Body of pancreas (tissue), 4 donors: ENCODE data around the gene KLK10. TPM values are rescaled to one million over a fixed set of nuclear protein-coding genes. Genes with fewer than 3 reads are reported as not detected.

ENCODE experiments used
- ATAC-seq: fragments of 150-250 bp; one replicate; pipeline ENCODE4 v1.9.1; 2016
- DNase-seq, 4 donors: peaks; one replicate each; pipeline ENCODE4 v3.0.0-alpha.2; 2019
- H3K27ac ChIP-seq, 4 donors: fragments of 200-600 bp; sonication (generic); 1 replicate in 3 of 4; 2 replicates in 1 of 4; pipeline versions ENCODE4 v1.5.1 to v1.6.1; 2016 to 2019; ENCODE audit warnings: mild to moderate bottlenecking in 1 of 4, mixed read lengths in 1 of 4, moderate library complexity in 1 of 4
- H3K27me3 ChIP-seq, 2 donors: fragments of 200-600 bp; sonication (generic); one replicate each; pipeline ENCODE4 v1.6.0; 2016; ENCODE audit warnings: mild to moderate bottlenecking in 1 of 2
- H3K36me3 ChIP-seq, 2 donors: fragments of 200-600 bp; sonication (generic); replicated peaks in 1 of 2; 2 replicates each; pipeline ENCODE4 v1.5.1; 2016; ENCODE audit warnings: low read depth in 2 of 2; ENCODE audit not compliant: insufficient read depth in 1 of 2
- H3K4me1 ChIP-seq: fragments of 200-600 bp; sonication (generic); one replicate; pipeline ENCODE4 v1.6.0; 2016
- H3K4me3 ChIP-seq, 2 donors: fragments of 200-600 bp; sonication (generic); 1 replicate in 1 of 2; 2 replicates in 1 of 2; pipeline ENCODE4 v1.5.1; 2016 to 2019
- H3K9me3 ChIP-seq, 3 donors: fragments of 200-600 bp; sonication (generic); 1 replicate in 2 of 3; 2 replicates in 1 of 3; pipeline ENCODE4 v1.5.1; 2016
- POLR2A ChIP-seq, 3 donors: fragments of 450-650 bp; IDR thresholded peaks; one replicate each; pipeline ENCODE4 v1.6.1; 2016; ENCODE audit warnings: antibody characterized with exemption in 3 of 3, mild to moderate bottlenecking in 2 of 3
- WGBS, 2 donors: methylation state at CpG; one replicate each; pipeline ENCODE4 v1.1.5; 2017; 5-methylcytosine and 5-hydroxymethylcytosine counted together
- intact Hi-C: fragments of 100-400 bp; cut with DNase I; formaldehyde crosslinking; loops from one replicate; pipeline ENCODE4 v1.15.1; 2023
- total RNA-seq, 2 donors: library from RNA; depleted of rRNA; stranded (reverse); fragments of >200 nt; gene quantifications; one replicate each; pipeline ENCODE4 v1.1.0, GENCODE V29; 2016
- TF ChIP-seq, protein P1 (sequence below), 7 experiments: fragments of 450-650 bp in 4 of 7; fragments of 200-600 bp in 3 of 7; sonication (generic) in 3 of 7; IDR thresholded peaks; one replicate each; pipeline ENCODE4 v1.5.1; 2016 to 2019; ENCODE audit warnings: antibody characterized with exemption in 7 of 7

Gene KLK10
- total RNA-seq, 2 donors from 2014 or later = not detected

DNA sequence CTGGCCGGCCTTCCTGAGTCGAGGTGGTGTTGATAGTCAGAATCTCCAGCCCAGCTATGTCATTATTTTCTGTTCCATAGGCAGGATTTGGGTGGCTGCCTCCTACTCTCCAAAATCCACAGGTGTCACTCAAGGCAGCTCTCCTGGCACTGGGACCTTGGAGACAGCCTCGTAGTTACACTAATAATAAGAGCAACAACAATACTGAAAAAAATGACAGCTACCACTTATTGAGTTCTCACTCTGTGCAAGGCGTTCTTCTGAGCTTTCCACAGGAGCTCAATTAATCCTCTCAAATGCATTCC is 27.5 kb upstream of the KLK10 start:
- Histone ChIP-seq H3K4me1 (peaks cover 6% of the 10 kb centered on the region), H3K9me3 (no peaks in the 10 kb centered on the region), H3K36me3 (no peaks in the 10 kb centered on the region), H3K4me3 (no peak overlapping the region), H3K27ac (peak overlapping the region in 3 of 4 donors; percentile 24 to 71 (median 36)), H3K27me3 (no peaks in the 10 kb centered on the region)
- peak; percentile 91 for ATAC-seq
- WGBS, 2 donors = 3 to 4% methylated on average over 4 of the region's 4 CpGs
- TF ChIP-seq, protein P1, sequence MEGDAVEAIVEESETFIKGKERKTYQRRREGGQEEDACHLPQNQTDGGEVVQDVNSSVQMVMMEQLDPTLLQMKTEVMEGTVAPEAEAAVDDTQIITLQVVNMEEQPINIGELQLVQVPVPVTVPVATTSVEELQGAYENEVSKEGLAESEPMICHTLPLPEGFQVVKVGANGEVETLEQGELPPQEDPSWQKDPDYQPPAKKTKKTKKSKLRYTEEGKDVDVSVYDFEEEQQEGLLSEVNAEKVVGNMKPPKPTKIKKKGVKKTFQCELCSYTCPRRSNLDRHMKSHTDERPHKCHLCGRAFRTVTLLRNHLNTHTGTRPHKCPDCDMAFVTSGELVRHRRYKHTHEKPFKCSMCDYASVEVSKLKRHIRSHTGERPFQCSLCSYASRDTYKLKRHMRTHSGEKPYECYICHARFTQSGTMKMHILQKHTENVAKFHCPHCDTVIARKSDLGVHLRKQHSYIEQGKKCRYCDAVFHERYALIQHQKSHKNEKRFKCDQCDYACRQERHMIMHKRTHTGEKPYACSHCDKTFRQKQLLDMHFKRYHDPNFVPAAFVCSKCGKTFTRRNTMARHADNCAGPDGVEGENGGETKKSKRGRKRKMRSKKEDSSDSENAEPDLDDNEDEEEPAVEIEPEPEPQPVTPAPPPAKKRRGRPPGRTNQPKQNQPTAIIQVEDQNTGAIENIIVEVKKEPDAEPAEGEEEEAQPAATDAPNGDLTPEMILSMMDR (IDR thresholded peaks at IDR 0.05) = no peak
- TF ChIP-seq POLR2A (IDR thresholded peaks at IDR 0.05) = no peak
- DNase-seq = peak; percentile 59 to 82 (median 74)
- intact Hi-C loops = no loop called here

DNA sequence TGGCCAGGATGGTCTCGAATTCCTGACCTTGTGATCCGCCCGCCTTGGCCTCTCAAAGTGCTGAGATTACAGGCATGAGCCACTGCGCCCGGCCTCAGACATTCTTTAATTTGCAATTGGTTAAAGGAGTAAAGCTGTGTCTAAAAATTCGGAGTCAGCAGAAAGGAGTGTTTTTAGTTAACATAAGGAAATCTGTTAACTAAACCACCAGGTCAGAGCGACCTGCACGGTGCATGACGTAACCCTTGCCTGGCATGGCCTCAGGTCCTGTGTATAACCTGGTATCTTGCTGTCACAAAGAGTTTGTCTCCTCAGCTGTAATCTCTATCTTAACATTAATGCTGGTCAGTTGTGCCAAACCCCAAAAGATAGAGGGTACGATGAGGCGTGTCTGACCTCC is 24.8 kb upstream of the KLK10 start:
- intact Hi-C loops = no loop called here
- DNase-seq = peak in 2 of 4 donors; percentile 19 to 59
- Histone ChIP-seq H3K4me3 (no peak overlapping the region), H3K27ac (no peak overlapping the region), H3K27me3 (no peaks in the 10 kb centered on the region), H3K4me1 (peaks cover 6% of the 10 kb centered on the region), H3K9me3 (no peaks in the 10 kb centered on the region), H3K36me3 (no peaks in the 10 kb centered on the region)
- TF ChIP-seq, protein P1 (IDR thresholded peaks at IDR 0.05) = no peak
- no peak for TF ChIP-seq POLR2A (IDR thresholded peaks at IDR 0.05)
- 69 to 73% methylated on average over 11 of the region's 11 CpGs for WGBS, 2 donors
- no peak for ATAC-seq

DNA sequence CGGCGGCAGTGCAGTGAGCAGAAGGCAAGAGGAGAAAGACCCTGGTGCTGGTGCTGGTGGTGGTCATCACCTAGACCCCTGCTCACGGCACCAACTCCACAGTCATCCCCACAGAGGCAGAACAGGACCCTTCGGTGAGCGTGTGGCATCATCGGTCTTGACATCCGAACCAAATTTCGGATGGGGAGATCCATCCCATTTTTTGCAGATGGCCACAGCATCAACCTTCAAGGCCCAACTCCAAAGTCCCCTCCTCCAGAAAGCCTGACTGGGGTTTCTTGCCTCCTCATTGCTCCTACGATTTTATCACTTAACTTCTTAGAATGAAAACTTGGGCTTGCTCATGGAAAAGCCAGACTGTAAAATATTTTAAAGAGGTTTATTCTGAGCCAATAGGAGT is 24.0 kb upstream of the KLK10 start:
- intact Hi-C loops = no loop called here
- no peak overlapping the region for H3K4me3 ChIP-seq
- 78 to 82% methylated on average over 9 of the region's 9 CpGs for WGBS, 2 donors
- no peak for DNase-seq
- no peaks in the 10 kb centered on the region for H3K27me3 ChIP-seq
- no peak for ATAC-seq
- peaks cover 6% of the 10 kb centered on the region for H3K4me1 ChIP-seq
- no peaks in the 10 kb centered on the region for H3K9me3 ChIP-seq
- TF ChIP-seq POLR2A (IDR thresholded peaks at IDR 0.05) = no peak
- TF ChIP-seq, protein P1 (IDR thresholded peaks at IDR 0.05) = no peak
- no peaks in the 10 kb centered on the region for H3K36me3 ChIP-seq
- no peak overlapping the region for H3K27ac ChIP-seq

DNA sequence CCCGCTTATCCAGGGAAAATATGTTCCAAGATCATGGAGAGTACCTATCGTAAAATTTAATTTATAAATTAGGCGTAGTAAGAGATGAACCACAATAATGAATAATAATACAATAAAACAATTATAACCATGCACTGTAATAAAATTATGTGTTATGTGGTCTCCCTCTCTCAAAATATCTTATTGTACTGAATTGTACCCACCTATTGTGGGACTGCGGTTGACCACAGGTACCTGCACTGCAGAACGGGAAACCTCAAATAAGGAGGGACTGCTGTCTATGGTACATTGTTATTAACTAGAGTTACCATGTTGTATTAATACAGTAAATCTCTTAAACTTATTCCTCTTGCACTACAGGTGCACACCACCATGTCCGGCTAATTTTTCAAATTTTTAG is 20.6 kb upstream of the KLK10 start:
- Histone ChIP-seq H3K27me3 (no peaks in the 10 kb centered on the region), H3K36me3 (no peaks in the 10 kb centered on the region), H3K9me3 (no peaks in the 10 kb centered on the region), H3K4me1 (no peaks in the 10 kb centered on the region), H3K4me3 (no peak overlapping the region), H3K27ac (no peak overlapping the region)
- TF ChIP-seq, protein P1 (IDR thresholded peaks at IDR 0.05) = no peak
- TF ChIP-seq POLR2A (IDR thresholded peaks at IDR 0.05) = no peak
- ATAC-seq = no peak
- DNase-seq = no peak
- WGBS, 2 donors = 94 to 95% methylated on average over 6 of the region's 6 CpGs
- intact Hi-C loops = no loop called here

DNA sequence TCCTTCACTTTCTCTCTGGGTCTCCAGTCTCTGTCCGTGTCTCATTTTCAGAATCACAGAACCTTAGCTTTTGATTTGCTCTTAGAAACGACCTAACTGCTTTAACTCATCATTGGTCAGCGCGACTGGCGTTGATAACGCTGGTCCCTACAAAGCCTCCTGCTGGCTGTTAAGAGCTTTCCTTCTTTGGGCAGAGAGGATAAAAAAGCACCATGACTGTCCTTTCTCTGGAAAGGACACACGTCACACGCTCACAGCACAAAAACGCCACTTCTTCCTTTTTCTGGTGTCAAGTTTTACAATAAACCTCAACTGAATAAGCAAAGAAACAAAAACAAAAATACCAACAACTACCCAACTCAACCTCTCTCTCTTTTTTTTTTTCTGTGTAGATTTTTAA is 17.0 kb upstream of the KLK10 start:
- no peak overlapping the region for H3K4me3 ChIP-seq
- H3K27ac ChIP-seq = no peak overlapping the region
- no peaks in the 10 kb centered on the region for H3K9me3 ChIP-seq
- DNase-seq (no peak), ATAC-seq (no peak)
- TF ChIP-seq, protein P1 (IDR thresholded peaks at IDR 0.05) = no peak
- no peak for TF ChIP-seq POLR2A (IDR thresholded peaks at IDR 0.05)
- no peaks in the 10 kb centered on the region for H3K27me3 ChIP-seq
- no peaks in the 10 kb centered on the region for H3K4me1 ChIP-seq
- intact Hi-C loops = no loop called here
- H3K36me3 ChIP-seq = no peaks in the 10 kb centered on the region
- 63 to 77% methylated on average over 9 of the region's 9 CpGs for WGBS, 2 donors
